Measurements from ENCODE around the gene RUFY4.

RUFY4 gene

GRCh38 chr2:218026676-218027425 lies 42.2 kb upstream of the RUFY4 start:
- Histone ChIP-seq H3K4me1 (ENCODE audit: low read length) (no peaks in the 10 kb centered on the region), H3K79me2 (ENCODE audit: low read length) (no peaks in the 10 kb centered on the region), H2AFZ (ENCODE audit: low read depth, low read length) (no peak overlapping the region), H3K9me3 (ENCODE audit: insufficient read depth, low read length) (no peaks in the 10 kb centered on the region), H3K4me2 (ENCODE audit: low read length) (no peak overlapping the region), H4K20me1 (ENCODE audit: insufficient read depth, low read length) (no peaks in the 10 kb centered on the region), H3K27ac (ENCODE audit: low read length) (no peak overlapping the region), H3K27me3 (ENCODE audit: low read depth, low read length) (0 out of 2 replicates have a peak, but pooled peaks cover 2% of the 10 kb centered on the region), H3K9ac (ENCODE audit: low read length) (no peak overlapping the region), H3K36me3 (replicated peaks; ENCODE audit: low read depth, low read length) (no peaks in the 10 kb centered on the region), H3K4me3 (ENCODE audit: low read length) (no peak overlapping the region)
- no peak for TF ChIP-seq CTCF (IDR thresholded peaks at IDR 0.05; ENCODE audit: low read depth, low read length)
- no peak for TF ChIP-seq EZH2phosphoT487 (IDR thresholded peaks at IDR 0.05; ENCODE audit: low read depth)

GRCh38 chr2:218027426-218028188 lies 41.4 kb upstream of the RUFY4 start:
- Histone ChIP-seq H4K20me1 (ENCODE audit: insufficient read depth, low read length) (no peaks in the 10 kb centered on the region), H3K36me3 (replicated peaks; ENCODE audit: low read depth, low read length) (no peaks in the 10 kb centered on the region), H3K27me3 (ENCODE audit: low read depth, low read length) (0 out of 2 replicates have a peak, but pooled peaks cover 2% of the 10 kb centered on the region), H3K4me1 (ENCODE audit: low read length) (no peaks in the 10 kb centered on the region), H3K79me2 (ENCODE audit: low read length) (no peaks in the 10 kb centered on the region), H3K4me3 (ENCODE audit: low read length) (no peak overlapping the region), H3K27ac (ENCODE audit: low read length) (no peak overlapping the region), H3K9me3 (ENCODE audit: insufficient read depth, low read length) (no peaks in the 10 kb centered on the region), H3K4me2 (ENCODE audit: low read length) (no peak overlapping the region), H2AFZ (ENCODE audit: low read depth, low read length) (no peak overlapping the region), H3K9ac (ENCODE audit: low read length) (no peak overlapping the region)
- no peak for TF ChIP-seq EZH2phosphoT487 (IDR thresholded peaks at IDR 0.05; ENCODE audit: low read depth)
- no peak for TF ChIP-seq CTCF (IDR thresholded peaks at IDR 0.05; ENCODE audit: low read depth, low read length)

- H3K4me2 ChIP-seq (ENCODE audit: low read length): no peak overlapping the region
These were observed 40.9 kb upstream of the RUFY4 start for GRCh38 chr2:218028189-218028495.

More at GRCh38 chr2:218028189-218028495, 40.9 kb upstream of the RUFY4 start:
- Histone ChIP-seq H3K4me3 (ENCODE audit: low read length) (no peak overlapping the region), H3K9ac (ENCODE audit: low read length) (no peak overlapping the region), H3K36me3 (replicated peaks; ENCODE audit: low read depth, low read length) (no peaks in the 10 kb centered on the region), H3K9me3 (ENCODE audit: insufficient read depth, low read length) (no peaks in the 10 kb centered on the region), H3K4me1 (ENCODE audit: low read length) (no peaks in the 10 kb centered on the region), H3K27ac (ENCODE audit: low read length) (no peak overlapping the region), H4K20me1 (ENCODE audit: insufficient read depth, low read length) (no peaks in the 10 kb centered on the region), H2AFZ (ENCODE audit: low read depth, low read length) (no peak overlapping the region), H3K79me2 (ENCODE audit: low read length) (no peaks in the 10 kb centered on the region), H3K27me3 (ENCODE audit: low read depth, low read length) (0 out of 2 replicates have a peak, but pooled peaks cover 2% of the 10 kb centered on the region)
- no peak for TF ChIP-seq EZH2phosphoT487 (IDR thresholded peaks at IDR 0.05; ENCODE audit: low read depth)
- no peak for TF ChIP-seq CTCF (IDR thresholded peaks at IDR 0.05; ENCODE audit: low read depth, low read length)

All from OCI-LY3 (cell line).